Activated T-cell treated with anti-CD3 and anti-CD28 coated beads for 24 hours (primary cell): Measurements from ENCODE around the gene ZNF319.
A peak's percentile ranks its signal among the peaks of the same experiment; 100 is the strongest.
"Not testable (repeated sequence)": the region's sequence is repeated elsewhere in the genome, so short reads cannot be mapped to it uniquely, and the experiment has no call there.

ENCODE experiments used
- DNase-seq: peaks from one replicate; pipeline ENCODE4 v3.0.0-alpha.2; 2020; ENCODE audit warnings: low read depth

The ZNF319 gene

GRCh38 chr16:57997528-57998265 is 2.8 kb downstream of the ZNF319 start:
- no peak for DNase-seq

GRCh38 chr16:57997176-57997527 is 3.3 kb downstream of the ZNF319 start:
- DNase-seq: no peak

GRCh38 chr16:57996406-57997175 is 3.9 kb downstream of the ZNF319 start:
- DNase-seq: no peak

- DNase-seq: no peak
Measured at GRCh38 chr16:57995721-57996405, 4.6 kb downstream of the ZNF319 start.

- DNase-seq: peak; percentile 8
Measured at GRCh38 chr16:57994778-57995177, 5.7 kb downstream of the ZNF319 start.

GRCh38 chr16:57994361-57994760 is 6.1 kb downstream of the ZNF319 start:
- no peak for DNase-seq

GRCh38 chr16:57993897-57994296 is 6.6 kb downstream of the ZNF319 start:
- no peak for DNase-seq

GRCh38 chr16:57993438-57993837 is 7.0 kb downstream of the ZNF319 start:
- DNase-seq: no peak

GRCh38 chr16:57992084-57992483 is 8.4 kb downstream of the ZNF319 start:
- DNase-seq: no peak

GRCh38 chr16:57991551-57992059 is 8.9 kb downstream of the ZNF319 start:
- no peak for DNase-seq

- DNase-seq: no peak
Measured at GRCh38 chr16:57988929-57989328, 11.5 kb downstream of the ZNF319 start.

- no peak for DNase-seq
Measured at GRCh38 chr16:57987441-57988177, 12.9 kb downstream of the ZNF319 start.

- DNase-seq: no peak
Measured at GRCh38 chr16:57986196-57986595, 14.3 kb downstream of the ZNF319 start.

GRCh38 chr16:57985204-57986181 is 15.0 kb downstream of the ZNF319 start:
- no peak for DNase-seq

- DNase-seq: peak; percentile 86
Measured at GRCh38 chr16:57984443-57985203, 15.8 kb downstream of the ZNF319 start.

GRCh38 chr16:57982385-57982784 is 18.1 kb downstream of the ZNF319 start:
- DNase-seq: no peak

GRCh38 chr16:57981636-57982035 is 18.8 kb downstream of the ZNF319 start:
- no peak for DNase-seq

- DNase-seq: no peak
Measured at GRCh38 chr16:57979006-57979585, 21.4 kb downstream of the ZNF319 start.

GRCh38 chr16:57978070-57978465 is 22.4 kb downstream of the ZNF319 start:
- DNase-seq: not testable (repeated sequence)
